Peyer's patch (tissue), 4 donors: ENCODE results near the gene COL4A1.

Experiments used
- CTCF ChIP-seq, 6 experiments: fragments of 450-650 bp in 4 of 6; fragments of 200-600 bp in 2 of 6; sonication (generic) in 1 of 6; IDR thresholded peaks; one replicate each; pipeline ENCODE4 v1.5.1; 2017 to 2019; ENCODE audit warnings: antibody characterized with exemption in 6 of 6, mild to moderate bottlenecking in 3 of 6, moderate library complexity in 1 of 6
- POLR2A ChIP-seq, 2 donors: fragments of 450-650 bp; IDR thresholded peaks; one replicate each; pipeline ENCODE4 v1.5.1; 2017; ENCODE audit warnings: antibody characterized with exemption in 2 of 2, mild to moderate bottlenecking in 2 of 2, moderate library complexity in 2 of 2

- TF ChIP-seq CTCF (IDR thresholded peaks at IDR 0.05) (no peak), POLR2A (IDR thresholded peaks at IDR 0.05) (no peak)
These were observed 42.3 kb upstream of the COL4A1 start for GRCh38 chr13:110349239-110349638.
